GM13977 (cell line): Measurements from ENCODE around the gene ZNF620.
A peak's percentile ranks its signal among the peaks of the same experiment; 100 is the strongest.
"Not testable (repeated sequence)": the region's sequence is repeated elsewhere in the genome, so short reads cannot be mapped to it uniquely, and the experiment has no call there.

Experiments
- DNase-seq: peaks from one replicate; pipeline ENCODE4 v3.0.0; 2012; ENCODE audit warnings: low spot score
- CTCF ChIP-seq: IDR thresholded peaks from 2 replicates; pipeline ENCODE4 v1.5.1; 2012; ENCODE audit warnings: mild to moderate bottlenecking, control low read depth; ENCODE audit not compliant: insufficient read depth; ENCODE audit errors: extremely low read depth, missing control alignments
- in situ Hi-C: fragments of 300-500 bp; cut with MboI; formaldehyde crosslinking; loops from one replicate; pipeline ENCODE4 v1.12.0; 2022; ENCODE audit warnings: low sequenced_read_pairs, low pct_unique_long_range_greater_than_20kb, mixed read lengths, inconsistent platforms; ENCODE audit not compliant: unreplicated experiment

Gene ZNF620

GRCh38 chr3:40505599-40506462, at the start of gene ZNF620:
Gene ZNF620 (plus strand): TSS chr3:40506039. CDS start chr3:40506353, 314 bp downstream.
- in situ Hi-C loops: no loop called here
- DNase-seq: peak; percentile 66
- peak; percentile 58 for TF ChIP-seq CTCF

DNA sequence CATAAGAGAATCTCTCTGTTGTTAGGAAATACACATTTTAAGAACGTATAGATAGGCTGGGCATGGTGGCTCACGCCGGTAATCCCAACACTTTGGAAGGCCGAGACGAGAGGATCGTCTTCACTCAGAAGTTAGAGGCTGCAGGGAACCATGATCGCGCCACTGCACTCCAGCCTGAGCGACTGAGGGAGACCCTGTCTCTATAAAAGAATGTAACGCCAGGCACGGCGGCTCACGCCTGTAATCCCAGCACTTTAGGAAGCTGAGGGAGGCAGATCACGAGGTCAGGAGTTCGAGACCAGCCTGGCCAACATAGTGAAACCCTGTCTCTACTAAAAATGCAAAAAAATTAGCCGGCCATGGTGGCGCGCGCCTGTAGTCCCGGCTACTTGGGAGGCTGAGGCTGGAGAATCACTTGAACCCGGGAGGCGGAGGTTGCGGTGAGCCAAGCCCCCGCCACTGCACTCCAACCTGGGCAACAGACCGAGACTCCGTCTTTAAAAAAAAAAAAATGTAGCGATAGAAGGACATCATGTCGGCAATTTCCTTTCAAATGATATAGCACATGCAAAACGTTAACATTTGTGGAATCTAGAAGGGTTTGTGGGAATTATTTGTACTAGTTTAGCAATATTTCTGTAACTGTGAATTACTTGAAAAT, 49.4 kb upstream of the ZNF620 start:
- TF ChIP-seq CTCF: no peak
- no peak for DNase-seq
- in situ Hi-C loops: no loop called here

- DNase-seq: peak; percentile 94
- in situ Hi-C loops: no loop called here
- TF ChIP-seq CTCF: no peak
These were observed 48.7 kb upstream of the ZNF620 start, which contains the start of gene RPL14 for GRCh38 chr3:40456940-40457823. Gene RPL14 (plus strand): TSS chr3:40457339. CDS start chr3:40457472, 133 bp downstream.

DNA sequence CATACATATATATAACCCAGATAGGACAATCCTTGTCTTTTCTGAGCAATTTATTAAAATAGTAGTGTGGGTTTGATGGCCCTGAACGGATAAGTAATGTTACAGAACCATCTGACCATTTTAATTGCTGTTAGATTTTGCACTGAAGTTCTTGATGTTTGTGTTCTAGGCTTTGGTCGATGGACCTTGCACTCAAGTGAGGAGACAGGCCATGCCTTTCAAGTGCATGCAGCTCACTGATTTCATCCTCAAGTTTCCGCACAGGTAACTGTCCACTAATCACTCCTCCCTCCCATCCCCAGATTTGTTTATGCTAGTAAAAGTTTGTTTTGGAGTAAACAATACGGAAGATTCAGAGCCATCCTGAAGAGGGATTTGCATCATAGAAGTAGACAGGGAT, 47.4 kb upstream of the ZNF620 start:
- DNase-seq: no peak
- in situ Hi-C loops: no loop called here
- no peak for TF ChIP-seq CTCF

DNA sequence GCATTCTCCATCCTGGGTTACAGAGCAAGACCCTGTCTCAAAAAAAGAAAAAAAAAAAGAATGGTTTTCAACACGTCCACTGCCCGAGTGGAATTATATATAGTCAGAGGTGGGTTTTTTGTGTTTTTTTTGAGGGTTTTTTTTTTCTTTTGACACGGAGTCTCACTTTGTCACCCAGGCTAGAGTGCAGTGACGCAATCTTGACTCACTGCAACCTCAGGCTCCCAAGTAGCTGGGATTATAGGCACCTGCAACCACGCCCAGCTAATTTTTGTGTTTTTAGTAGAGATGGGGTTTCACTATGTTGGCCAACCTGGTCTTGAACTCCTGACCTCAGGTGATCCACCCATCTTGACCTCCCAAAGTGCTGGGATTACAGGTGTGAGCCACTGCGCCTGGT, 45.4 kb upstream of the ZNF620 start:
- DNase-seq, in situ Hi-C loops: not testable (repeated sequence)

DNA sequence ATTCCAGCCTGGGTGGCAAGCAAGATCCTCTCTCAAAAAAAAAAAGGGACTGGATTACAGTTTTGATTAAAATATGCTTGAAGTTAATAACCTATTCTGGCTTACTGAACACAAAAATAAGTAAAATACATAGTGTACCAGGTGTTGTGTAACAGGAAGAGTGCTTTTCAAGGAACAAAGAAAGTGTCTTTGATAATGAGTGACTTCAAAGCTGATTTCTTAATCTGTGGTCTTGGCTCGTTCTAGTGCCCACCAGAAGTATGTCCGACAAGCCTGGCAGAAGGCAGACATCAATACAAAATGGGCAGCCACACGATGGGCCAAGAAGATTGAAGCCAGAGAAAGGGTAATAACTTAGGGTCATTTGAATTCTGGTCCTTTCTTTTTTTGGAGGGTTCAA, 44.7 kb upstream of the ZNF620 start:
- in situ Hi-C loops: no loop called here
- DNase-seq: no peak
- TF ChIP-seq CTCF: no peak

DNA sequence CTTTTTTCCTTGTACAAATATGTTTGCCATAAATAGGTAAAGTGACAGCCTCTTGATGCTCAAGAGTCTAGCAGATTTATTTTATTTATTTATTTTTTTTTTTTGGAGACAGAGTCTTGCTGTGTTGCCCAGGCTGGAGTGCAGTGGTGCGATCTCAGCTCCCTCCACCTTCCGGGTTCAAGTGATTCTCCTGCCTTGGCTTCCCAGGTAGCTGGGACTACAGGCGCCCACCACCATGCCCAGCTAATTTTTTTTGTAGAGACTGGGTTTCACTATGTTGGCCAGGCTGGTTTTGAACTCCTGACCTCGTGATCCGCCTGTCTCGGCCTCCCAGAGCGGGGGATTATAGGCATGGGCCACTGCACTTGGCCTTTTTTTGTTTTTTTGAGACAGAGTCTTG, 43.0 kb upstream of the ZNF620 start:
- in situ Hi-C loops, DNase-seq: not testable (repeated sequence)
